ENCODE data around the gene CYTH4.

CYTH4 gene

DNA sequence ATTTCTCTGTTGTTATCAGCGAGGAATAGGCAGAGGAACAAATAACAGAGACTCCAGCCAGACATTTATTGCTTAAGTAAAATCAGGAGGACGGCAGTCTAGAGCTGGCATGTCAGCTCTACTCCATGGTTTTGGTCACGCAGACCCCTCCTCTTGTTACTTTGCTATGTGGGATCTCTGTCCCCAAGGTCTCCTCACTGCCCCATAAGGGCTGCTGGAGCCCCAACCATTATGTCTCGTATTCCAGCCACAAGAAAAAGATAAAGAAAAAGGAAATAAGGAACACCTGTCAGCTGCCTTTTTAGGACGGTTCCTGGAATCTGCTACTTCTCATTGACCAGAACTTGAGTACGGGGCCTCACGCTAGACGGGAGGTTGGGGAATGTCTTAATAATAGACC lies 74.6 kb downstream of the CYTH4 start:
- DNase-seq, result no peak
- intact Hi-C loops (cut with DNase I), result no loop called here

DNA sequence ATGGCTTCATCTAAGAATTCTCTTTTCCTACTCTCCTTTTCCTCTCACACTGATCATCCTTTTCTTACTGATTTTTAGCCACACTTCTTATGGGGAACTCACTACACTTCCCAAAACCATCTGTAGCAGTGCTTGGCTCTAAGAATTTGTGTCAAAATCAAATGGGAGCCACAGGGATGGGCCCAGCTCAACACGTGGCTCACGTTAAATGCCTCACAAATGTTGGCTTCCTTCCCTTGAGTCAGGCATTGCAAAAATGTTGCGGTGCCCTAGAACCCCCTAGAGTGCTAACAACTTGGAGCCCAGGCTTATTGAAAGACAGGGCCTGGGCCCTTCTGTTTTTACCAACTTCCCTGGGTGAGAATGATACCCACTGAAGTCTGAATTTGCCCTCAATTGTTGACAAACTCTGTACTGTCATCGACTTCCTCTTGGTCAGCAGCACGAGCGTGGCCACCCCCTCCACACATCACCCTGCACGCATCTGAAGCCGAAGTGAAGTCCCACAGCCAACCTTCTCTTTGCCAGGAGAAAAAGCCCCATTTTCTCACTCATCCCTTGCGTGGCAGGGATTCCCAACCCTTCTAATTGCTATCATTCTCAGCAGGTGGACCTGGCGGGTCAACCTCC lies 75.3 kb downstream of the CYTH4 start:
- no peak for DNase-seq
- intact Hi-C loops (cut with DNase I), result no loop called here

DNA sequence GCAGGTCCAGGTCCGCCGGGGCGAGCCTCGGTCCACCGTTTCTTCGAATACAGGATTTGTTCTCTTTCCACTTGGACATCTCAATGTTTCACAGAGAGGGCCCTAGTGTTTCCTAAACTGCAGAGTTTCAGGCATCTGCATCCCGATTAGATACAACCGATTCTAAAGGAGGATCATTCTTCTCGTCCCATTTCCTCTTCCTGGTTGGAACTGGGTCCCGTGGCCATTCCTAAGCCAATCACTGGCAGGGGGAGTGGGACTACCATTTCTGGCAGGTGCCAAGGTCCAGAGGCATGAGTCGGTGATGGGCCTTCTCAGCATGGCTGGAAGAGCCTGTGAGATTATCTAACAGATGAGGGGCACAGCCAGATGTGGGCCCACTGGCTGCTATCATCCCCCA lies 76.1 kb downstream of the CYTH4 start:
- no peak for DNase-seq
- intact Hi-C loops (cut with DNase I), result no loop called here

DNA sequence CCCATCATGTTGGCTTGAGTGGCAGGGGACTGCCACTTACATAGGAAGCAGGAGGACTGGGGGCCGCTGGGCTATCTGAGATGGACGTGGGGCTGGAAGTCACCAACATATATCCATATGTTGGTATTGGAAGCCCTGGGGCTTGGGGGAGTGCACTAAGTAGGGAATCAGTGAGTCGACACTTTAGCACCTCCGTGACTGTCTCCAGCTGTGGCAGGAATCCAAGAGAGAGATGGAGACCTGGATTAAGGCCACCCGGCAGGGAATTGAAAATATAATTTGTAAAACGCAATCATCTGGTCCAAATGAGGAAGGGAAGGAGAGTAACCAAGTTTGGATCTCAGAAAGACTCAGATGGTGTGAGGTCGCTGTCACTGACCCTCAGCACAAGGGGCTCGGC lies 76.6 kb downstream of the CYTH4 start:
- no peak for DNase-seq
- intact Hi-C loops (cut with DNase I), result no loop called here

- DNase-seq, result no peak
- intact Hi-C loops (cut with DNase I), result no loop called here
These were observed 80.3 kb downstream of the CYTH4 start for GRCh38 chr22:37362621-37363020.

DNA sequence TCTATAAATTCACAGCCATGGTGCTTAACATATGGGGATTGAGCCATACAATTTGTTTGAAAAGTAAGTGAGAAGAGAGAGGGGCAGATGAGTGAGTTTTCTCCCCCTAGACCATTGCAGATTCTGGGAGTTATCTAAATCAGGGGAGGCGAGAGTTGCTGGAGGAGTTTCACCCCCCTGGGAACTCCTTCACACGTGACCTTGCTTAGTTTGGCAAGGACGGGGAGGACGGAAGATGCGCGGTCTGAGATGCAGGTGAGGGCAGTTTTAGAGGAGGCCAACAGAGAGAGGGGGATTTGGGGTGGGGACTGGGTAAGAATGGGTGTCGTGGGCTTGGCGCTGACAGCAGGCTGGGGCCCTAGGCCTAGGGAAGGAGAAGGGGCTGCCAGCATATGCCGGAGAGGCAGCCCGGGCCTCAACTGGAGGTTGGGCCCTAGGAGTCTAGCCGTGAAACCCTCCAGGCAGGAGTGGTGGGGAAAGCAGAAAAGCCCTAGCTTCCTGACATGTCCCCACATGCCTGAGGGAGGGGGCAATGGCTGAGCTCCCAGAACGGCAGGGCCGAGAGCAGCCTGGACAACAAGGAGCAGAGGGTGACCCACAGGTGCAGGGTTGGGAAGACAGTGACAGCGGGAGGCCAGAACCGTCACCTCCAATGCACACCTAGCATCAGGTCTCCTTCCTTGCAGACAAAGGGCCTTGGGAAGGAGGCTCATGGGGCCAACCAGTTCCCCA lies 81.1 kb downstream of the CYTH4 start:
- intact Hi-C loops (cut with DNase I), result no loop called here
- no peak for DNase-seq

Data from posterior cingulate gyrus (tissue), 11 donors.